ENCODE results near the gene JMJD1C. TPM values are rescaled to one million over a fixed set of nuclear protein-coding genes. Genes with fewer than 3 reads are reported as not detected.

JMJD1C gene
- total and polyA plus RNA-seq, 10 of the 15 experiments (the other 5 are each of a cell fraction or from before 2014, with no cell fraction given): 31.2 to 83.3 (median 49.5) TPM

DNA sequence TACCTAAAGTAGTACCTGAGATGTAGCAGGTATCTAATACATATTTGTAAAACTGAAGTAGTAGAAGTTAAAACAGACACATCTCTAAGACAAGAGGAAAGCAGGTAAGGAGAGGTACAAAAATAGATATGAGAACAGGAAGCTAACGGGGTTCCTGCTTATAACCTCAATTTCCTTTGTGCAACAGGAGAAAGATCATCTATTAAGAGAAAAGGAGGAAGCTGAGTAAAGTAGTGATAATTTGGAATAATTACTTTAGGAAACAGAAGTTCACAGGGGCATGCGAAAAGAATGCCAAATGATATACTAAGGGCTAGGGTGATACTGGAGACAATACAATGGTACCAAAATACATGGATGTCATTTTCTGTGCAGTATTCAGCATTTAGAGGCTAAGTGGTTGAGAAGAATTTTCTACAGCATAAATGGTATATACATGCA lies 223.9 kb downstream of the JMJD1C start:
- no TSS peak for BruUV-seq (replicated peaks)
- Histone ChIP-seq H3K27me3 (replicated peaks in 1 of 2; ENCODE audit: control insufficient read depth in 2 of 2, insufficient read depth in 2 of 2, low read length in 1 of 2) (no peaks in the 10 kb centered on the region), H3K4me1 (ENCODE audit: control insufficient read depth, insufficient read depth, low read length) (peaks cover 25% of the 10 kb centered on the region), H3K9ac (ENCODE audit: control insufficient read depth, insufficient read depth, low read length) (no peak overlapping the region), H3K79me2 (ENCODE audit: control insufficient read depth, insufficient read depth, low read length) (peaks cover 84% of the 10 kb centered on the region), H3K36me3 (ENCODE audit: control insufficient read depth in 2 of 2, insufficient read depth in 2 of 2, low read length in 1 of 2) (no peaks in the 10 kb centered on the region; a peak in 1 of 4 replicates), H2AFZ (ENCODE audit: control insufficient read depth, low read depth, low read length) (no peak overlapping the region), H3K4me3 (peak overlapping the region; percentile 21; the same call in 1 of the 2 replicates), H3K9me3 (replicated peaks; ENCODE audit: control insufficient read depth, insufficient read depth, low read length) (no peaks in the 10 kb centered on the region; the same call in 1 of the 3 replicates), H4K20me1 (ENCODE audit: control insufficient read depth, insufficient read depth) (no peaks in the 10 kb centered on the region), H3K27ac (ENCODE audit: control insufficient read depth, insufficient read depth) (no peak overlapping the region), H3K4me2 (ENCODE audit: control insufficient read depth, insufficient read depth) (peak overlapping the region; percentile 73)
- RAD21 ChIA-PET (ENCODE audit: unreplicated experiment): interaction anchor here (0.6 to 4.2 kb wide), 8 partner anchors 14 to 386 kb away, joined by 3 to 23 read pairs (median 3); no protein-coding TSS in a partner anchor
- ATAC-seq (peak; percentile 37), FAIRE-seq (no peak), DNase-seq (ENCODE audit: low read depth, low spot score) (no peak)
- CTCF ChIA-PET: interaction anchor here (1.4 to 1.6 kb wide), 3 partner anchors 14 to 25 kb away, joined by 4 to 5 read pairs (median 4); no protein-coding TSS in a partner anchor
- SMC1A ChIA-PET (ENCODE audit: uncharacterized antibody, unreplicated experiment): interaction anchor here (1.1 to 6.2 kb wide), 9 partner anchors 13 to 390 kb away, joined by 3 to 47 read pairs (median 5); no protein-coding TSS in a partner anchor
- intact Hi-C loops (cut with micrococcal nuclease; ENCODE audit: unreplicated experiment) (no loop called here), in situ Hi-C loops (cut with MboI) (no loop called here)
- WGBS (ENCODE audit: insufficient coverage, insufficient replicate concordance, low lambda C conversion rate, missing lambda C conversion rate): 0% methylated on average over 2 of the region's 2 CpGs
- POLR2A ChIA-PET: interaction anchor here (1.8 to 2.9 kb wide), 2 partner anchors 13 to 17 kb away, joined by 6 to 10 read pairs; no protein-coding TSS in a partner anchor
- no peak for TF ChIP-seq SUPT20H (IDR thresholded peaks at IDR 0.05; ENCODE audit: borderline replicate concordance, control insufficient read depth, low read depth, low read length)
- no peak for TF ChIP-seq KAT2A (conservative IDR thresholded peaks at IDR 0.05; ENCODE audit: control insufficient read depth, low read depth, low read length)
- TF ChIP-seq POU2F2 (IDR thresholded peaks at IDR 0.05; ENCODE audit: borderline replicate concordance, low read depth, low read length): no peak
- no peak for TF ChIP-seq ZBED1 (IDR thresholded peaks at IDR 0.05; ENCODE audit: borderline replicate concordance)
- TF ChIP-seq SMAD1 (IDR thresholded peaks at IDR 0.05; ENCODE audit: low read depth, partially characterized antibody): no peak
- no peak for TF ChIP-seq HDGF (IDR thresholded peaks at IDR 0.05)
- peak; percentile 69; the same call in 1 of the 2 replicates for TF ChIP-seq MEF2A (IDR thresholded peaks at IDR 0.05; ENCODE audit: insufficient read depth, low read depth, low read length)
- peak; percentile 67 for TF ChIP-seq NFIC (IDR thresholded peaks at IDR 0.05; ENCODE audit: low read depth, low read length)
- no peak for TF ChIP-seq ZSCAN29 (IDR thresholded peaks at IDR 0.05)
- no peak for TF ChIP-seq BCL11A (IDR thresholded peaks at IDR 0.05; ENCODE audit: low read depth, low read length)
- TF ChIP-seq, protein P1, sequence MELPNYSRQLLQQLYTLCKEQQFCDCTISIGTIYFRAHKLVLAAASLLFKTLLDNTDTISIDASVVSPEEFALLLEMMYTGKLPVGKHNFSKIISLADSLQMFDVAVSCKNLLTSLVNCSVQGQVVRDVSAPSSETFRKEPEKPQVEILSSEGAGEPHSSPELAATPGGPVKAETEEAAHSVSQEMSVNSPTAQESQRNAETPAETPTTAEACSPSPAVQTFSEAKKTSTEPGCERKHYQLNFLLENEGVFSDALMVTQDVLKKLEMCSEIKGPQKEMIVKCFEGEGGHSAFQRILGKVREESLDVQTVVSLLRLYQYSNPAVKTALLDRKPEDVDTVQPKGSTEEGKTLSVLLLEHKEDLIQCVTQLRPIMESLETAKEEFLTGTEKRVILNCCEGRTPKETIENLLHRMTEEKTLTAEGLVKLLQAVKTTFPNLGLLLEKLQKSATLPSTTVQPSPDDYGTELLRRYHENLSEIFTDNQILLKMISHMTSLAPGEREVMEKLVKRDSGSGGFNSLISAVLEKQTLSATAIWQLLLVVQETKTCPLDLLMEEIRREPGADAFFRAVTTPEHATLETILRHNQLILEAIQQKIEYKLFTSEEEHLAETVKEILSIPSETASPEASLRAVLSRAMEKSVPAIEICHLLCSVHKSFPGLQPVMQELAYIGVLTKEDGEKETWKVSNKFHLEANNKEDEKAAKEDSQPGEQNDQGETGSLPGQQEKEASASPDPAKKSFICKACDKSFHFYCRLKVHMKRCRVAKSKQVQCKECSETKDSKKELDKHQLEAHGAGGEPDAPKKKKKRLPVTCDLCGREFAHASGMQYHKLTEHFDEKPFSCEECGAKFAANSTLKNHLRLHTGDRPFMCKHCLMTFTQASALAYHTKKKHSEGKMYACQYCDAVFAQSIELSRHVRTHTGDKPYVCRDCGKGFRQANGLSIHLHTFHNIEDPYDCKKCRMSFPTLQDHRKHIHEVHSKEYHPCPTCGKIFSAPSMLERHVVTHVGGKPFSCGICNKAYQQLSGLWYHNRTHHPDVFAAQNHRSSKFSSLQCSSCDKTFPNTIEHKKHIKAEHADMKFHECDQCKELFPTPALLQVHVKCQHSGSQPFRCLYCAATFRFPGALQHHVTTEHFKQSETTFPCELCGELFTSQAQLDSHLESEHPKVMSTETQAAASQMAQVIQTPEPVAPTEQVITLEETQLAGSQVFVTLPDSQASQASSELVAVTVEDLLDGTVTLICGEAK (IDR thresholded peaks at IDR 0.05; ENCODE audit: borderline replicate concordance): no peak
- peak; percentile 77 for TF ChIP-seq RUNX3 (IDR thresholded peaks at IDR 0.05; ENCODE audit: low read length)
- TF ChIP-seq, protein P2, sequence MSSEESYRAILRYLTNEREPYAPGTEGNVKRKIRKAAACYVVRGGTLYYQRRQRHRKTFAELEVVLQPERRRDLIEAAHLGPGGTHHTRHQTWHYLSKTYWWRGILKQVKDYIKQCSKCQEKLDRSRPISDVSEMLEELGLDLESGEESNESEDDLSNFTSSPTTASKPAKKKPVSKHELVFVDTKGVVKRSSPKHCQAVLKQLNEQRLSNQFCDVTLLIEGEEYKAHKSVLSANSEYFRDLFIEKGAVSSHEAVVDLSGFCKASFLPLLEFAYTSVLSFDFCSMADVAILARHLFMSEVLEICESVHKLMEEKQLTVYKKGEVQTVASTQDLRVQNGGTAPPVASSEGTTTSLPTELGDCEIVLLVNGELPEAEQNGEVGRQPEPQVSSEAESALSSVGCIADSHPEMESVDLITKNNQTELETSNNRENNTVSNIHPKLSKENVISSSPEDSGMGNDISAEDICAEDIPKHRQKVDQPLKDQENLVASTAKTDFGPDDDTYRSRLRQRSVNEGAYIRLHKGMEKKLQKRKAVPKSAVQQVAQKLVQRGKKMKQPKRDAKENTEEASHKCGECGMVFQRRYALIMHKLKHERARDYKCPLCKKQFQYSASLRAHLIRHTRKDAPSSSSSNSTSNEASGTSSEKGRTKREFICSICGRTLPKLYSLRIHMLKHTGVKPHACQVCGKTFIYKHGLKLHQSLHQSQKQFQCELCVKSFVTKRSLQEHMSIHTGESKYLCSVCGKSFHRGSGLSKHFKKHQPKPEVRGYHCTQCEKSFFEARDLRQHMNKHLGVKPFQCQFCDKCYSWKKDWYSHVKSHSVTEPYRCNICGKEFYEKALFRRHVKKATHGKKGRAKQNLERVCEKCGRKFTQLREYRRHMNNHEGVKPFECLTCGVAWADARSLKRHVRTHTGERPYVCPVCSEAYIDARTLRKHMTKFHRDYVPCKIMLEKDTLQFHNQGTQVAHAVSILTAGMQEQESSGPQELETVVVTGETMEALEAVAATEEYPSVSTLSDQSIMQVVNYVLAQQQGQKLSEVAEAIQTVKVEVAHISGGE (CRISPR knock-in tag; IDR thresholded peaks at IDR 0.05): no peak
- no peak for TF ChIP-seq CHD4 (IDR thresholded peaks at IDR 0.05)
- no peak for TF ChIP-seq EP300 (IDR thresholded peaks at IDR 0.05; ENCODE audit: borderline replicate concordance in 1 of 2, control insufficient read depth in 1 of 2, low read depth in 2 of 2, low read length in 2 of 2)
- no peak for TF ChIP-seq KDM1A (IDR thresholded peaks at IDR 0.05; ENCODE audit: borderline replicate concordance)
- TF ChIP-seq BRCA1 (IDR thresholded peaks at IDR 0.05; ENCODE audit: low read depth, low read length): no peak

Measured in GM12878 (cell line).